Neutrophil (primary cell): ENCODE data around the gene TMEM229A.

Experiments used
- H3K27ac ChIP-seq: fragments of 200-600 bp; sonication (generic); 2 replicates; pipeline ENCODE4 v1.5.1; 2016; ENCODE audit warnings: mild to moderate bottlenecking, moderate library complexity
- H3K27me3 ChIP-seq: fragments of 200-600 bp; sonication (generic); 2 replicates; pipeline ENCODE4 v1.6.0; 2016; ENCODE audit warnings: mild to moderate bottlenecking
- H3K36me3 ChIP-seq: fragments of 200-600 bp; sonication (generic); 2 replicates; pipeline ENCODE4 v1.5.1; 2017
- H3K4me1 ChIP-seq, 2 experiments: fragments of 200-600 bp in 1 of 2; sonication (generic) in 1 of 2; 1 replicate in 1 of 2; 2 replicates in 1 of 2; pipeline versions ENCODE4 v1.5.1 to v1.6.1; 2013 to 2016; ENCODE audit warnings: low read depth in 1 of 2, low read length in 1 of 2, mild to moderate bottlenecking in 1 of 2, moderate library complexity in 1 of 2; ENCODE audit not compliant: control insufficient read depth in 1 of 2, insufficient read depth in 1 of 2
- H3K4me3 ChIP-seq, 2 experiments: fragments of 200-600 bp in 1 of 2; sonication (generic) in 1 of 2; 1 replicate in 1 of 2; 2 replicates in 1 of 2; pipeline ENCODE4 v1.5.1; 2013 to 2016; ENCODE audit warnings: low read depth in 1 of 2, low read length in 1 of 2, mild to moderate bottlenecking in 1 of 2, moderate library complexity in 1 of 2
- H3K9me3 ChIP-seq: fragments of 200-600 bp; sonication (generic); 2 replicates; pipeline ENCODE4 v1.5.1; 2016
- CTCF ChIP-seq: fragments of 200-600 bp; sonication (generic); IDR thresholded peaks from 2 replicates; pipeline ENCODE4 v1.5.1; 2016; ENCODE audit warnings: antibody characterized with exemption

The TMEM229A gene

GRCh38 chr7:124035706-124036105, 2.8 kb upstream of the TMEM229A start:
- H3K27me3 ChIP-seq = peaks cover 60% of the 10 kb centered on the region
- no peak for TF ChIP-seq CTCF

DNA sequence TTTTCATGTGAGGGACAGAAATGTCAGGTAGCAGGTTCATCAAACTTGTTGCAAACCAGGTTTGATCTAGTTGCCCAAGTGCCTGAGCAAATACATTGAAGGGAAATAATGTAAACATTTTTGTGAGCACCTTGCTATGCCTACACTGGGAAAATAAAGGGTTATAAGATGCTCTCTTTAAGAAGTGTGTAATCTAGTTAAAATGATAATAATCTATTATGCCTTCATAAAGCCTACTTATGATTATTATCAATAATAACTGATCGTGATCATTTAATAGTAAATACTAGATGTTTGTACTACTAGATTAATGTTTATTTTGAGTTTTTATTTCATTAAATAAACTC, 1.9 kb upstream of the TMEM229A start:
- no peak for TF ChIP-seq CTCF
- H3K27me3 ChIP-seq = peaks cover 70% of the 10 kb centered on the region

More at GRCh38 chr7:124035706-124036105, 2.8 kb upstream of the TMEM229A start:
- H3K4me1 ChIP-seq = no peaks in the 10 kb centered on the region
- H3K9me3 ChIP-seq = peaks cover 3% of the 10 kb centered on the region
- no peak overlapping the region for H3K4me3 ChIP-seq
- no peaks in the 10 kb centered on the region for H3K36me3 ChIP-seq
- no peak overlapping the region for H3K27ac ChIP-seq

GRCh38 chr7:124033807-124034753, 1.2 kb upstream of the TMEM229A start:
- no peak overlapping the region for H3K27ac ChIP-seq
- H3K9me3 ChIP-seq = peaks cover 3% of the 10 kb centered on the region
- peaks cover 77% of the 10 kb centered on the region for H3K27me3 ChIP-seq
- no peak for TF ChIP-seq CTCF
- no peaks in the 10 kb centered on the region for H3K36me3 ChIP-seq
- no peak overlapping the region for H3K4me3 ChIP-seq
- H3K4me1 ChIP-seq = no peaks in the 10 kb centered on the region

More for the DNA sequence above, 1.9 kb upstream of the TMEM229A start:
- no peaks in the 10 kb centered on the region for H3K36me3 ChIP-seq
- H3K9me3 ChIP-seq = peaks cover 3% of the 10 kb centered on the region
- H3K4me1 ChIP-seq = no peaks in the 10 kb centered on the region
- H3K27ac ChIP-seq = no peak overlapping the region
- H3K4me3 ChIP-seq = no peak overlapping the region

DNA sequence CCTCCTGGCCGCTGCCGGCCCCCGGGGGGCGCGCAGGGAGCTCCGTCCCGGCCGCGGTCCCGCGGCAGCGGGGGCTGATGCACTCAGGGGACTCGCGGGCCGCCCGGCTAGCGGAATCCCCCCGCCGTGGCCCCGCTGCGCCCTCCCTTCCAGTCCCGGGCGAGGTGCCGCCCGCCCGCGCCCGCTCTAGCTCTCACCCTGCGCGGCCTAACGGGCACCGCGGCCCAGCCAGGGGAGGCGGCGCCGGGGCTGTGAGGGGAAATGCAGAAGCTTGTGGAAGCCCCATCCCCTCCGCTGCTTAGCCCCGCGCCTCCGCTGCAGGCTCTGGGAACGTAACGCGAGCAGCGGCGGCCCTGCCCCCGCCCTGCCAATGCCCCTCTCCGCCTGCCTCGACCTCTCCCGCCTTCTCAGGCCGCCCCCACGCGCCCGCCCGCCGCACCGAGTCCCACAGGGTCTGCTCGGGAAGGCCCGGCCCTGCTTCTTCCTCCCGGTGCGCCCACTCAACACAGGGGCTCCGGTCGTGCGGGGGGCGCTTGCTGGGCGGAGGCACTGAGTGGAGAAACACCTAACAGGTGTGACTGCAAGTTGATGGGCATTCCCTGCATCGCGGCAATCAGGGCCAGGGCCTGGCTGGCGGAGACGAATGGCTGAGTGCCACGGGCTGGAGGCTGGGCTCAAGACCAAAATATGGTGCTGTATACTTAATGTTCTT, 384 bp upstream of the TMEM229A start:
- Histone ChIP-seq H3K27ac (no peak overlapping the region), H3K9me3 (peaks cover 3% of the 10 kb centered on the region), H3K4me3 (no peak overlapping the region), H3K36me3 (no peaks in the 10 kb centered on the region), H3K4me1 (no peaks in the 10 kb centered on the region), H3K27me3 (peaks cover 83% of the 10 kb centered on the region)
- TF ChIP-seq CTCF = no peak

GRCh38 chr7:124031919-124032318, 948 bp downstream of the TMEM229A start:
- H3K4me1 ChIP-seq = no peaks in the 10 kb centered on the region
- H3K27ac ChIP-seq = no peak overlapping the region
- H3K4me3 ChIP-seq = no peak overlapping the region
- H3K36me3 ChIP-seq = no peaks in the 10 kb centered on the region
- peaks cover 3% of the 10 kb centered on the region for H3K9me3 ChIP-seq
- H3K27me3 ChIP-seq = peaks cover 90% of the 10 kb centered on the region
- TF ChIP-seq CTCF = no peak
